PC-3 (cell line): ENCODE data around the gene GSG1L.
"Not testable (repeated sequence)": the region's sequence is repeated elsewhere in the genome, so short reads cannot be mapped to it uniquely, and the experiment has no call there.

Experiments used
- CTCF ChIP-seq: fragments of 300-600 bp; sonication (generic); conservative IDR thresholded peaks from 2 replicates; pipeline ENCODE4 v1.5.1; 2017; ENCODE audit warnings: antibody characterized with exemption, low read depth, mild to moderate bottlenecking, low read length
- EZH2 ChIP-seq: fragments of 300-600 bp; sonication (generic); IDR thresholded peaks from one replicate; pipeline ENCODE4 v1.6.1; 2017; ENCODE audit warnings: antibody characterized with exemption, mild to moderate bottlenecking, low read length; ENCODE audit not compliant: unreplicated experiment
- EZH2phosphoT487 ChIP-seq: fragments of 300-600 bp; sonication (generic); IDR thresholded peaks from 2 replicates; pipeline ENCODE4 v1.6.1; 2018; ENCODE audit warnings: mild to moderate bottlenecking, antibody characterized with exemption, low read length, borderline replicate concordance

- TF ChIP-seq CTCF, EZH2, EZH2phosphoT487: not testable (repeated sequence)
Measured at GRCh38 chr16:27979668-27980067, 83.8 kb downstream of the GSG1L start.
